Stimulated activated naive CD8-positive, alpha-beta T cell treated with anti-CD3 and anti-CD28 coated beads, Interleukin-15, Interleukin-2, amounts not matched to agents 100 ng/mL and 50 ng/mL, for 24 hours (primary cell): ENCODE results near the gene PKP3.
"Not testable (repeated sequence)": the region's sequence is repeated elsewhere in the genome, so short reads cannot be mapped to it uniquely, and the experiment has no call there.

Experiments used
- H3K27ac Mint-ChIP-seq: one replicate; pipeline ENCODE4 v1.8.0; 2021; ENCODE audit warnings: mild to moderate bottlenecking, mixed read lengths
- H3K27me3 Mint-ChIP-seq: one replicate; pipeline ENCODE4 v1.8.0; 2021; ENCODE audit warnings: mixed read lengths
- H3K36me3 Mint-ChIP-seq: one replicate; pipeline ENCODE4 v1.8.0; 2021; ENCODE audit warnings: low read depth, mixed read lengths
- H3K4me1 Mint-ChIP-seq: one replicate; pipeline ENCODE4 v1.8.0; 2021; ENCODE audit warnings: low read depth, mixed read lengths
- H3K4me3 Mint-ChIP-seq: one replicate; pipeline ENCODE4 v1.8.0; 2021; ENCODE audit warnings: mild to moderate bottlenecking, mixed read lengths
- H3K9me3 Mint-ChIP-seq: one replicate; pipeline ENCODE4 v1.8.0; 2021; ENCODE audit warnings: mixed read lengths

PKP3 gene

DNA sequence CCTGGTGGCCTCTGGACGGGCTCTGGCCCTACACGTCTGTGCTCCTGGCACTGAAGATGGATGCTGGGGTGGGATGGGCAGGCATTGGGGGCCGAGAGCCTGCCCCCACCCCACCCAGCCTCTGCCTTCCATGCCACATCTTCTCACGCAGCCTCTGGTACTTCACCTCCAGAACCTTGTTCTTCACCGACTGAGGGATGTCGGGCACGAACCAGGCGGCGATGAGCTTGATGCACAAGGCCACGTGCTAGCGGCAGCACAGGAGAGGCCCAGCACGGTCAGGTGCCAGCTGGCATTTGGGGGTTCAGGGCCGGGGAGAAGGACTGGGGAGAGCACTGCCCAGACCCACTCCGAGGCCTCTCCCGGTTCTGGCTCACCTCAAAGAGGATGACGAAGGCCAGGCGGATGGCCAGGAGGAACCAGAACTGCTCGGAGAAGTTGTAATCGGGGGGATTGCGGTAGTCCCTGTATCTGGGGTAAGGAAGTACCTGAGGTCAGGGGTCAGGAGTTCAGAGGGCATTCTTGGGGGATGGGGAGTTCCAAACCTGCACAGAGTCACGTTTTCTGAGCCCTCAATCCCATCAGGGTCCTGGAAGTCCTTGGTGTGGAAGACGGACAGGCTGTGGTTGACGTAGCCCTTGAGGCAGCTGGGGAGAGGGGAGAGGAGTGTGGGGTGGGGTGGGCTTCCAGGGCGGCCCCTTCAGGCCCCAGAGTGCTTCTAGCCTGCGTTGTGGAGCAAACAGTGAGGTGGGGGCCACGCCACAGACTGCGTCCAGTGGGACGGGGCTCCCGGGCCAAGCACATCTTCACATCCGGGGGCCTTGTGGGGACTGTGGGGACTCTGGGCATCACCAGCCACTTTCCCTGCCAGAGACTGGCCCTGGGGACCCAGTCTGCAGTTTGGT, 24.6 kb downstream of the PKP3 start:
- H3K9me3 Mint-ChIP-seq: no peaks in the 10 kb centered on the region
- H3K36me3 Mint-ChIP-seq: no peaks in the 10 kb centered on the region
- H3K4me1 Mint-ChIP-seq: peaks cover 24% of the 10 kb centered on the region
- H3K27me3 Mint-ChIP-seq: no peaks in the 10 kb centered on the region
- H3K27ac Mint-ChIP-seq: no peak overlapping the region
- H3K4me3 Mint-ChIP-seq: no peak overlapping the region

DNA sequence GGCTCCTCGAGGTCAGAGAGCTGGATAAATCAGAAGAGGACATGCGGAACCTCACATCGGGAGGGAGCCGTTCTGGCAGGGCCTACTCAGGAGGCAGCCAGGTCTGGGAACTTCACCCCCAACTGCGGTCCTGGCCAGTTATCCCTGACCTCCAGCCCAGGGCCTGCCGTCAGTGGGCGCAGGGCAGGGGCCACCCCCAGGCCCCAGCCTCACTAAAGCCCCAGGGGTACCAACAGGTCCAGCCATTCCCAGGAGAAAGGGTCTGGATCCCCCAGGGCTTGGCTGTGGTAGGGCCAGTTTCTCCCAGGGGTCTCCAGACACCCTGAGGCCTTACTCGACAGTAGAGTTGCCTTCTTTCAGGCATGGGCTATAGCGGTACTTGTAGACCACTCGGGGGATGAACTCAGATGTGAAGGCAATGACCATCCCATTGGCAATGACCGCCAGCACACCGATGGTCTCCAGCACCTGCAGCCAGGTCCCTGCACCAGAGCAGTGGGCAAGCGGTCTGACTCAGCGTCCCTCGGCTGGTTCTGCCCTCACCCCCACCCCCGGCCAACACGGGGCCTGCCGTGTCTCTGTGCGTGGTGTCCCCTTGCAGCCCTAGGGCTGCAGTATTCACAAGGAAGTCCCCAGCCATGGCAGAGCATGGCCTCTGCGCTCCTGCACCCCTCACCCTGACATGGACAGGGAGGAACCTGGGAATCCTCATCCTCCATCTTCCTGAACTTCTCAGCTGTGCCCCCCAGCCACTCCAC, 25.4 kb downstream of the PKP3 start:
- Mint-ChIP-seq H3K4me3 (no peak overlapping the region), H3K9me3 (no peaks in the 10 kb centered on the region), H3K36me3 (peaks cover 1% of the 10 kb centered on the region), H3K4me1 (peaks cover 20% of the 10 kb centered on the region), H3K27me3 (no peaks in the 10 kb centered on the region), H3K27ac (no peak overlapping the region)

DNA sequence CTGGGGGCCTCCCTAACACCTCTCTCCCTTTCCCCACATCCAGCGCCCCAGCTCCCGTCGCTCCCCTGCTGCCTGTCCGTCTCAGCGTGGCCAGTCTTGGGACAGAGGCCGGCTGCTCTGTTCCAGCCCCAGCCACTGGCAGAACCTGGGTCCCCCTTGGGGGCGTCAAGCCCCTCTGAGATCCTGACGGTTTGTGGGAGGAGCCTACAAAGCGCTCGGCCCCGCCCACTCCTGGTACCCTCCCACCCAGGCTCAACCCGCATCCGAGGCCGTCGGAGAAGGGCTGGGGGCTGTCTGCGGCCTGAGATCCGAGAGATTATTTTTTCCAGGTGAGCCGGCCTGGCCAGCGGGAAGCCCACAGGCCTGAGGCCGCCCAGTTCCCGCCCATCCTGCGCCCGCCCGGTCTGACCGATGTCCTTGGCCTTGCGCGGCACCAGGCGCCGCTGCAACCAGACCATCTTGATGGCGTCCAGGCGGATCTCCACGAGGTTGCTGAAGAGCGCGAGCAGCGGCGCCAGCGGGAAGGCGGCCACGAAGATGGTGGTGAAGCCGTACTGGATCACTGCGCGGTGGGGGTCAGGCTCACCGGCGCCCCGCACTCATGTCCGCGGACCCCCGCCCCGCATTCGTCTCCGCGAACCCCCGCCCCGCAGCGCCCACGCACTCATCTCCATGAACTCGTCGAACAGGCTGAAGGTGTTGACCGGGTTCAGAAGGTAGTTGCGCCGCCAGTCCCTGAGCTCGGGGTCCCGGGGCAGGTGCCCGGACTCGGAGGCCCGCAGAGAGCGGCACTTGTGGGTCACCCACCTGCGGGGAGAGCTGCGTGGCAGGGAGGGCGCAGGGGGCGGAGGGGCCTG, 26.3 kb downstream of the PKP3 start:
- Mint-ChIP-seq H3K4me3 (no peak overlapping the region), H3K36me3 (peaks cover 7% of the 10 kb centered on the region), H3K27me3 (no peaks in the 10 kb centered on the region), H3K9me3 (no peaks in the 10 kb centered on the region), H3K4me1 (peaks cover 12% of the 10 kb centered on the region), H3K27ac (no peak overlapping the region)

DNA sequence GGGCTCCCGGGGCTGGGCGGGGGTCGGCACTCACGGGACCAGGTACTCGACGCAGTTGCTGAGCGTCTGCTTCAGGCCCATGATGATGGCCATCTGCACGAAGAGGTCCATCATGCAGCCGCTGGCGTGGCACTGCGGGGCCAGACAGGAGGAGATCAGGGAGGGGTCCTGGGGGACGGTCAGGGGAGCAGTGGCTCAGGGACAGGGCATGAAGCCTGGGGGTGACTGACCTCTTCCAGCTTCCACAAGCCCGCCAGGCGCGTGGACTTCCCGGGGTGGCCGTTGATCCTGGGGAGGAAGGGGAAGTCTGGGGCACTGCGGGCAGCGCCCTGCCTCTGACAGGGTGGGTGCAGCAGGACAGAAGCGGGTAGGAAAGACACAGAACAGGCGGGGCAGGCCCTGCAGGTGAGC, 26.9 kb downstream of the PKP3 start:
- Mint-ChIP-seq H3K27ac (no peak overlapping the region), H3K9me3 (no peaks in the 10 kb centered on the region), H3K4me1 (peaks cover 5% of the 10 kb centered on the region)

DNA sequence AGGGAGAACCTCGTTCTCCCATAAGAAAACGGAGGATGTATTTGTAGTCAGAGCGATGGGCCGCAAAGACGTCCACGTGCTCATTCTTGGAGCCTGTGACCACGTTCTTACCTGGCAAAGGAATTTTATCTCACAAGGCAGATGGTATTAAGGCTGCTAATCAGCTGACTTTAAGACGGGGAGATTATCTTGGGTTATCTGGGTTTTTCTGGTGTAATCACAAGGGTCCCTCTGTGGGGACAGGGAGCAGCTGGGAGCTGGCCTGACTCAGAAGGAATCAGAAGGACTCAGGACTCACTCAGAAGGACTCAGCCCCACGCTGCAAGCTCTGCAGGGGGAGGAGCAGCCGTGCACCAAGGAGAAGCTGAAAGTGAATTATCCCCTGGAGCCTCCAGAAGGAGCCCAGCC, 28.2 kb downstream of the PKP3 start:
- Mint-ChIP-seq H3K27ac (no peak overlapping the region), H3K36me3 (peaks cover 10% of the 10 kb centered on the region), H3K4me3 (no peak overlapping the region), H3K4me1 (no peaks in the 10 kb centered on the region), H3K9me3 (no peaks in the 10 kb centered on the region), H3K27me3 (no peaks in the 10 kb centered on the region)

More for the DNA sequence above, 26.9 kb downstream of the PKP3 start:
- Mint-ChIP-seq H3K27me3 (no peaks in the 10 kb centered on the region), H3K36me3 (peaks cover 10% of the 10 kb centered on the region), H3K4me3 (no peak overlapping the region)

DNA sequence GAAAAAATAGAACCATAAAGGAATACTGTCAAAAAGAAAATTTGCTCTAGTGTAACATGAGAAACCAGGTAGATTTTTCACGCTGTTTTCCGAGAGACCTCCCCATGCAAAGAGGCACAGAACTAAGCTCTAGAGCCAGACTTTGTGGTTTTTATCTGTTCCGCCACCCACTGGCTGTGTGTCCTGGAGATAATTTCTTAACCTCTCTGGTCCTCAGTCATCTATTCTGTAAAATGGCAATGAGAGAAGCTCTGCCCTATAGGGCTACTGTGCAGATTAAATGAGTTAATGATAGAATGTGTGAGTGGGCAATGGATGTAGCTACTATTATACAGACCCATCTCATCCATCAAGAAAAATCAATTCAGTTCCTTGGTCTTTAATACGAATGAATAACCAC, 30.2 kb downstream of the PKP3 start:
- Mint-ChIP-seq H3K4me1 (no peaks in the 10 kb centered on the region), H3K4me3 (no peak overlapping the region), H3K27ac (no peak overlapping the region), H3K27me3 (no peaks in the 10 kb centered on the region), H3K36me3 (peaks cover 13% of the 10 kb centered on the region), H3K9me3 (no peaks in the 10 kb centered on the region)

DNA sequence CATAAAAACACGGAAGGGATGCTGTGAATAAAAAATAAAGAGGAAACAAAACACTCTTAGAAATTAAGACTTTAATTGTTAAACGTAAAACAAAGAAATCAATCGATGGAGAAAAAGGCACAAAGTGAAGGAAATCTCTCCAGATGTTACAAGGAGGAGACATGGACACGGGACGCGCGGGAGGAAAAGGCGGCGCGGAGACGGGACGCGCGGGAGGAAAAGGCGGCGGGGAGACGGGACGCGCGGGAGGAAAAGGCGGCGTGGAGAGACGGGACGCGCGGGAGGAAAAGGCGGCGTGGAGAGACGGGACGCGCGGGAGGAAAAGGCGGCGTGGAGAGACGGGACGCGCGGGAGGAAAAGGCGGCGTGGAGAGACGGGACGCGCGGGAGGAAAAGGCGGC, 30.8 kb downstream of the PKP3 start:
- H3K36me3 Mint-ChIP-seq: peaks cover 13% of the 10 kb centered on the region
- H3K4me1 Mint-ChIP-seq, H3K27me3 Mint-ChIP-seq, H3K4me3 Mint-ChIP-seq, H3K9me3 Mint-ChIP-seq, H3K27ac Mint-ChIP-seq: not testable (repeated sequence)

DNA sequence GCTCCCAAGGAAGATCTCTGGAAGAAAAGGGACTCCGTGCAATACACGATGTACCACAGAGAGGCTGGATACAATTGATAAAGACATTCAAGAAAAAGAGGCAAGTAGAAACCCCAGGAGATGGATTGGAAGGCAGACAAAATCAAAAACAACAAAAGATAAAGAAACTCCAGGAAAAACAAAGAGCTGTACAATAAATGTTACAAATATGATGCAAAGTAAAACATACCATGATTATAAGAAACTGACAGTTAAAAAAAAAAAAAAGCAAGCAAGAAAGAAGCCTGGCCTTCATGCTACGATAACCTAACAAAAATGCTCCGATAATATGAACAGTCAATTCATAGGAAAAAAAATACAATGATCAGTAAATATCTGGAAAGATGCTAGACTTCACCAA, 31.3 kb downstream of the PKP3 start:
- no peaks in the 10 kb centered on the region for H3K9me3 Mint-ChIP-seq
- no peaks in the 10 kb centered on the region for H3K4me1 Mint-ChIP-seq
- no peak overlapping the region for H3K27ac Mint-ChIP-seq
- H3K27me3 Mint-ChIP-seq: no peaks in the 10 kb centered on the region
- H3K36me3 Mint-ChIP-seq: peaks cover 13% of the 10 kb centered on the region
- no peak overlapping the region for H3K4me3 Mint-ChIP-seq

DNA sequence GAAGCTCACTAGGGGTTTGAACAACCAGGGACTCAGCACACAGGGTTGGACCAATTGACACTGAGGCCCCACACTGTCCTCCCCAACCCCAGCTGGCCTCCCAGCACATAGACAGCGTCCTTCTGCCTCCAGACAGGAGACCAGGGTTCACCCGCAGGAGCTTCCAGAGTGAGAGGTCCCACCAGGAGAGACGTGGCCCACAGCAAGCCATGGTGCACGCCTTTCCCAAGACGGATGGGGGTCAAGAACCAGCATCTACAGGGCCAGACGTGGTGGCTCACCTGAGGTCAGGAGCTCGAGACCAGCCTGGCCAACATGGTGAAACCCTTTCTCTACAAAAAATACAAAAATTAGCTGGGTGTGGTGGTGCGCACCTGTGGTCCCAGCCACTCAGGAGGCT, 32.8 kb downstream of the PKP3 start:
- Mint-ChIP-seq H3K4me3 (no peak overlapping the region), H3K4me1 (no peaks in the 10 kb centered on the region), H3K9me3 (no peaks in the 10 kb centered on the region), H3K27ac (no peak overlapping the region), H3K27me3 (no peaks in the 10 kb centered on the region), H3K36me3 (peaks cover 13% of the 10 kb centered on the region)

DNA sequence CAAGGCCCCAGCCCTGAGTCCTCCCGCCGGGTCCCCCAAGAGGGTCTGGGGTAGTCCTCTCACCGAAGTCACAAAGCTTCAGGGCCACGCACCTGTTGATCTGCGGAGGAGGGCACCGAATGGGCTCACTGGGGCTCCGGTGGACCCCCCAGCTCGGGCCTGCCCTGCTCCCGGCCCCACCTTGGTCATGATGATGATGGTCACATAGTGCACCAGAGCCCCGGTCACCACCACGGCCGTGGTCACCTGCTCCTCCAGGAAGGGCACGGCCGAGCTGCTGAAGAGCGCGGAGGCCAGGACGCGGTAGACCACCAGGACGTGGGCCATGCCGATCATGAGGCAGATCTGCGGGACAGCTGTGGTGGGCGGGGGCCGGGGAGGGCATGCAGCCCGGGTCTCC, 34.3 kb downstream of the PKP3 start:
- H3K36me3 Mint-ChIP-seq: peaks cover 13% of the 10 kb centered on the region

DNA sequence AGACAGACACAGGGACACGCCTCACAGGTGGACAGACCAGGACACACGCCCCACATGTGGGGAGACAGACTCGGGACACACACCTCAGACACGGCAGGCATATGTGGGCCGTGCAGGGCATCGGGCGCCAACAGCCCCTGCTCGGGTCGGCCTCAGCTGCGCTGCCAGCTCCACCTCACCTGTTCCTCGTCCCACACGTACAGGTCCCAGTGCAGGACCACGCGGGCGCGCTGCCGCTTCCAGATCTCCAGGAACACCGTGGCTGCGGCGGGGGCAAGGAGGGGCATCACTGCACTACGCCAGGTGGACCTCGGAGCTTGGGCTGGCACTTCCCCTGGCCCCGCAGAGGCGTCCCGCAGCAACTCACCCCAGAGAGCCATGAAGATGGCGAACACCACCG, 35.4 kb downstream of the PKP3 start:
- no peaks in the 10 kb centered on the region for H3K4me1 Mint-ChIP-seq
- H3K36me3 Mint-ChIP-seq: peaks cover 12% of the 10 kb centered on the region
- H3K27me3 Mint-ChIP-seq: no peaks in the 10 kb centered on the region
- no peaks in the 10 kb centered on the region for H3K9me3 Mint-ChIP-seq
- no peak overlapping the region for H3K4me3 Mint-ChIP-seq
- H3K27ac Mint-ChIP-seq: no peak overlapping the region

More for the DNA sequence above, 34.3 kb downstream of the PKP3 start:
- H3K27me3 Mint-ChIP-seq: no peaks in the 10 kb centered on the region
- no peak overlapping the region for H3K27ac Mint-ChIP-seq
- no peak overlapping the region for H3K4me3 Mint-ChIP-seq
- no peaks in the 10 kb centered on the region for H3K4me1 Mint-ChIP-seq
- H3K9me3 Mint-ChIP-seq: no peaks in the 10 kb centered on the region

DNA sequence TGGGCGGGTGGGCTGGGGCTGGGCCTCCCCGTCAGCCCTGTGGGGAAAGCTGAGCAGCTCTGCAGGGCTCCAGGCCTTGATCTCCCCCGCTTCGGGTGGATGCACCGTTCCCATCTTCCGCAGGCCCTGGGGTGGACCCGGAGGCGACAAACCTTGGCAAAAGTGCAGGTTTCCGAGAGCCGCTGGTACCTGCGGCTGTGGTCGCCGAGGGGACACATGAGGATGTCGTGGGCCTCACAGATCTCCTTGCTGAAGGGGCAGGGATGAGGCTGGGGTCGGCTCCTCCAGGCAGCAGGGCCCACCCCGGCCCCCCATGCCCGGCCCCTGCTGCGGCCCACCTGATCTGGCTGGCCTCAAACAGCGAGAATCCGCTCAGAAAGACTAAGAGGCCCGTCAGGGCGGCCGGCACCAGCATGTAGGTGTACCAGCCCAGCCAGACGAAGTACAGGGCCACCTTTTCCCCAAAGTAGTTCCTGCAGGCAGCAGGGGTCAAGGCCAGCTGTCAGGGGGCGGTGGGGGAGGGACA, 36.0 kb downstream of the PKP3 start:
- H3K9me3 Mint-ChIP-seq: no peaks in the 10 kb centered on the region
- H3K4me1 Mint-ChIP-seq: no peaks in the 10 kb centered on the region
- peaks cover 8% of the 10 kb centered on the region for H3K36me3 Mint-ChIP-seq
- no peak overlapping the region for H3K4me3 Mint-ChIP-seq
- H3K27ac Mint-ChIP-seq: no peak overlapping the region
- no peaks in the 10 kb centered on the region for H3K27me3 Mint-ChIP-seq

DNA sequence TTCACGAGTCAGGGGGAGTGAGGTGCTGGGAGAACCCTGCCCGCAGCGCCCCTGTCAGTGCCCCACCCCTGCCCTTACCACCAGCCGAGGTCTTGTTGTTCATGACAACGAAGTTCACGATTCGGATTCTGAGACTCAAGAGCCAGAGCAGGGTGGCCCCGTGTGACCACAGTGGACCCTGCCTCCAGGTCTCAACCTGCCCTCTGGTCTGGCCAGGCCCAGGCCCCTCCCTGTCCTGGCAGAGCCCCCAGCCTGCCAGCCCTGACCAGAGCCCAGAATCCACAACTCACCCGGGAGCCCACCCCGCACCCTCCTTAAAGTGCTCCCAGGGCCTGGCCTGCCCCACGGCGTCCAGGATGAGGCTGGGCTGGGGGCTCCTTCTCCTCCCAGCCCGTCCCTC, 37.9 kb downstream of the PKP3 start:
- Mint-ChIP-seq H3K36me3 (peaks cover 3% of the 10 kb centered on the region), H3K9me3 (no peaks in the 10 kb centered on the region), H3K4me1 (no peaks in the 10 kb centered on the region), H3K27me3 (no peaks in the 10 kb centered on the region), H3K4me3 (no peak overlapping the region), H3K27ac (no peak overlapping the region)

DNA sequence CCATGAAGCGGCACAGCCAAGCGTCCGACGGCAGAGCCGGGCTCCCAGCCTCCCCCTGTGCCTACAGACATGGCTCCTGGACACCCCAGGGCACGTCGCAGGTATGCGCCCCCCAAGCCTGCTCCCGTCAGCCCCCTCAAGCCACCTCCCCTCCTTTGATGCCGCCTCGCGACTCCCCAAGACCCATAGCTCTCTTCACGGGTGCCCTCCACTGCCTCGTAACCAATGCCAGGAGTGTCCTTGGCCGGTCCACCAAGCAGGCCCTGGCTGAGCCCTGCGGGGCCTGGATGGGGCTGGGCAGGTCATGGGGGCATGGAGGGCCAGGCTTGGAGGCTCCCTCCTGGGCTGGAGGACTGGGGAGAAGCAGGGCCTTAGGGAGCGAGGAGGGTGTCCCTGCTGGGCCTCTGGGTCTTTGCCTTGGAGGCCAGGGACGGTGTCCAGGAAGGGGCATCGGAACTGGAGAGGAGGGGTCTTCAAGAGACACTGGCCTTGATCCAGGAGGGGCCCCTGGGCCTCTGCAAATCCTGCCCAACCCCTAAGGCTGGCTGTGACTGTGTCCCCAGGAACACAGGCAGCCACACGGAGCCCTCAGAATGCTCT, 38.6 kb downstream of the PKP3 start:
- peaks cover 5% of the 10 kb centered on the region for H3K4me1 Mint-ChIP-seq
- H3K9me3 Mint-ChIP-seq: no peaks in the 10 kb centered on the region

More for the DNA sequence above, 38.6 kb downstream of the PKP3 start:
- Mint-ChIP-seq H3K4me3 (no peak overlapping the region), H3K36me3 (peaks cover 3% of the 10 kb centered on the region), H3K27ac (no peak overlapping the region), H3K27me3 (no peaks in the 10 kb centered on the region)
